Measurements from ENCODE around the gene OPRL1.

The OPRL1 gene

DNA sequence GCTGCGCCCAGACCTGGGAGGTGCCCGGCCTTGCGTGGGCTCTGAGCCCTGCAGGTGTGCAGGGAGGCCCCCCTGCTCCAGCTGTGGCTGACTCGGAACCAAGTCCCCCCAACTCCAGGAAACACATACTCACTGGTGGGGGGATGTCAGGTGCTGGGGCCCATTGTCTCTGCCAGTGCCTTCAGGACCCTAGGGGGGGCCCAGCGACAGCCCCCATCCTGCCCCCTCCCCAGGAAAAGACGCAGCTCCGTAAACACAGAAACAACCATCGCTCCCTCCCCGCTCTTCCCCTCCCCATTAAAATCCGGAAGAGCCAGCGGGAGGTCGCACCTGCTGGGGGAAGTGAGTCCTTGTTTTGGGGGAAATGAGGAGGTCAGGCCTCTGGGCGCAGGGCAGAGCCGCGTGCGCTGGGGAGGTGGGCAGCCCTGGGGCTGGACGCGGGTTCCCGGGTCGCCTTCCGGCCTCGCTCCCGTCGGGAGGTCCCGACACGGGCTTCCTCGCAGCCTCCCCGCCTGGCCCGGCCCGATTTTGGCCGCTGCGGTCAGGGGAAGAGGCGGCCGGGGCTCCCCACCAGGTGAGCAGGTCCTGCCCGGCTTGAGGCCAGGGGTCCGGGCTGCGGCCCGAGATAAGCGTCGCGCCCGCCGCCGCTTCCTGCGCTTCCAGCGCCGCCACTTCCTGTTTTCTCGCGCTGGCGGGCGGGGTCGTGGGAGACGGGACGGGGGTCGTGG lies 37.7 kb upstream of the OPRL1 start:
- no peak for DNase-seq (ENCODE audit: low read depth)

DNA sequence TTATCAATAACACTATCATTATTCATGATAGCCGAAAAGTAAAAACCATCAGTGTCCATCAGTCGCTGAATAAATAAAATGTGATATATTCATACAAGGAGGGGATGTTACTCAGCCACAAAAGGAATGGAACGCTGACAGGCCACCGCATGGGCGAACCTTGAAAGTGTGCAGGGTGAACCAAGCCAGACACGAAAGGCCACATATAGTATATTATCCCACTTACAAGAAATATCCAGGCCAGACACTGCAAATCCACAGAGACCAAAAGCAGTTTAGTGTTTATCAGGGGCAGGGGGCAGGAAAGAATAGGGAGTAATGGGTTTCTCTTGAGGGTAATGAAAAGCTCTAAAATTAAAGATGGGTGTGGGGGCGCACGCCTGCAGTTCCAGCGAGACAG lies 36.1 kb upstream of the OPRL1 start:
- DNase-seq (ENCODE audit: low read depth) = no peak

DNA sequence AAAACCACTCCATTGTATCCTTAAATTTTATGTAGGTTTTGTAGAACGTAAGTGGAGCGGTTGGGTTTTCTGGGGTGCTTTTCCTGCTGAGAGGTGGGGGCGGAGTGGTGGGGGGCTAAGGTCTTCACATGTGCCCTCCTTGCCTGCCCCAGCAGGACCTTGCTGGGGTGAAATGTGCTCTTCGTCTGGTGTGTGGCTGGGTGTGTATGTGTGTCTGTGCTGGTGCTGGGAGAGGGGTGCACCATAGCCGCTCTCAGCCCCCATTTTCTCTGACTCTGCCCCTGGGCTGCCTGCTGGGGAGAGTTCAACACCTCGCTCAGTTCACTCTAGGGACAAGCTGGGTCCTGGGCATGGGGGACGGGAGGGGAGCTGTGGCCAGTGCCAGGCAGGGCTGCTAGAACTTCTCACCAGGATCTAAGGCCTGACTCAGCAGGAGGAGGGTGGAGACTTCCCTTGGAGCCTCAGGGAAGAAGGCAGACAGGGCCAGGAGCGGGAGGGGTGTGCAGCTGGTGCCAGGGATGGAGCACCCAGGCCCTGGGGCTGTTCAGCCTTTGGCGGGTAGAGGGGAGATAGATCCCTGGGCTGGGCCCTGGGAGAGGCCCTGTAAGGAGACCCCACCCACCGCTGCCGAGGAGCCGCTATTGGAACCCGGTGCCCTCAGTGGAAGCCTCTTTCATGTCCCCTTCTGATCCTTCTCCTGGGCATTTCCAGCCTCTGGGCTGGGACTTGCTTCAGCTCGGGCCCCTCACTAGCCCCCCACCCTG lies 35.2 kb upstream of the OPRL1 start:
- no peak for DNase-seq (ENCODE audit: low read depth)

DNA sequence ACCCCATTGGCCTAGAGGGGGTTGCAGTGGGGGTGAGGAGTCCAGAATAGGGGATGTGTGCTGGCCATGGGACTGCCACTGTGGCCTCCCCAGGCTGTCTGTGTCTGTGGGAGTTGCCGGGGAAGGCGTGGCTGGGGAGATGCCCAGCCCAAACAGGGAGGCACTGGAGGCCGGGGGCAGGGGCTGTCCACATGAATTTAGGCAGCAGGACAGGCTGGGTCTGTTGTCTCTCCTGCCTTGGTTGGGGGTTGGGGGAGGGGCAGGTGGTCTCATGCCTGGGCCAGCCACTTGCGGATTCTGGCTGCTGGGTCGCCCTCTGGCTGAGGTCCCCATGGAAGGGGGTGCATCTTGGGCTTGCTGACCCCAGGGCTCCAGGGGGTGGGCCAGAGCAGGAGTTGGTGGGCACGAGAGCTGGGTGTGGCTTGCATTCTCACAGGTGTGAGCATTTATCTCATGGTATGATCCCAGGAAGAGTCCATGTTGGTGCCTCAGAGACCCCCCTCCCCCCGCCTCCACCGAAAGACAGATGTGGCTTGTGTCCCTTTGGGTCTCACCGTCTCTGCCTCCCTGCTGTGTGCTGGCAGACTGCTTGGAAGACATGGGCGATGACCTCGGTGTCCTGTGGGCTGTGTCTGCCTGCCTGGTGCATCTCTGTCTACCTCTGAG lies 34.4 kb upstream of the OPRL1 start:
- no peak for DNase-seq (ENCODE audit: low read depth)

DNA sequence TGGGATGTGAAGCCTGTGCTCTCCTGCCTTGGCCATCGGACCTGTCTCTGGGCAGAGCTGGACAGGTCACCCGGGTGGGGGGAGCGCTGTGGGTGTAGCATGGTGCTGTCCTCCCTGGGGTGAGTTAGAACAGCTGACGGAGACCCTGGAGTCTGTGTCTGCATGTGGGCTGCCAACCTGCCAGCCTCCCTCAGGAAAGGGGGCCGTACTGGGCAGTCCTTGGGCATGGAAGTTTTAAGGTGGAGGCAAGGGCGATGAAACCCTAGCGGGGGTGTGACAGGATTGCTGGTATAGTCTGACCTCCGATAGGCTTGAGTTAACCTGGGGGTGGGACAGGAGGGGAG lies 32.9 kb upstream of the OPRL1 start:
- DNase-seq (ENCODE audit: low read depth) = no peak

DNA sequence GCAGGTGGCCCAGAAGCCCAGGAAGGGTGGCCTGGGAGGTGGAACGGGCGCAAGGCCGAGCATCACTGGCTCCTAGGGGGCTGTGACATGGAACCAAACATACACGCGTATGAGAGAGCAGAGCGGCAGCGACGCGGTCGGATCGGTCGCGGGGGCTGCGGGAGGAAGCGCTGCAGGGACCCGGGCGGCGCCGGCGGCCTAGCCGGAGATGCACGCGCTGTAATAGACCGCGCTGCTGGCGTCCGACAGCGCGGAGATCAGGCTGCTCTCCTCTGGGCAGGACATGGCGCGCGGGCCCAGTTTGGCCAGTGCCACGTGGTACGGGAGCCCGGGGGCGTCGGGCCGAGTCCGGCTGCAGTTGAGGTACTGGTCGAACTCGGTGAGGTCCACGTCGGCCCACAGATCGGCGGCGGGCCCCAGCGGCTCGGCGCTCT lies 31.9 kb upstream of the OPRL1 start:
- DNase-seq (ENCODE audit: low read depth) = no peak

DNA sequence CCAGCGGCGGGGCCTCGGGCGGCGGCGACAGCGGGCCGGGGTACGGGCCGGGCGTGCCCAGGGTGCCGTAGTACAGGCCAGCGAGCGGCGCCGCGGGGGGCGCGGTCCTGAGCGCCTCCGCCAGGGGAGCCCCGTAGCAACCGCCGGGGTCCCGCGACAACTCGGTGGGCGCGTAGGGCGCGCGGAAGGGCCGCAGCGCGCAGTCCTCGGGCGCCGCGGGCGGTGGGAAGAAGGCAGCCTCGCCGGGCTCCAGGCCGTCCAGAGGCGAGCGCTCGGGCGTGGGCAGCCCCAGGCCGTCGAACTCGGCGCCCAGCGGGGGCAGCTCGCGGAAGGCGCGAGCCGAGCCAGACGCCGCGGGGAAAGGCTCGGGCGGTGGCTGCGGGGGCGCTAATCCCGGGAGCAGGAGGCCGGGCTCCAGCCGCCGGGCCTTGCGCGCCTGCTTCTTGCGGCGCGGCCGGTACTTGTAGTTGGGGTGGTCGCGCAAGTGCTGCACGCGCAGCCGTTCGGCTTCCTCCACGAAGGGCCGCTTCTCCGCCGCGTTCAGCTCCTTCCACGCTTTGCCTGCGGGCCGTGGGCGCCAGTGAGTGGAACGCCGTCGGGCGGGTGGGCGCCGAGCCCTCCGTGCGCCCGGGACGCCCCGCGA lies 31.4 kb upstream of the OPRL1 start:
- DNase-seq (ENCODE audit: low read depth) = no peak

DNA sequence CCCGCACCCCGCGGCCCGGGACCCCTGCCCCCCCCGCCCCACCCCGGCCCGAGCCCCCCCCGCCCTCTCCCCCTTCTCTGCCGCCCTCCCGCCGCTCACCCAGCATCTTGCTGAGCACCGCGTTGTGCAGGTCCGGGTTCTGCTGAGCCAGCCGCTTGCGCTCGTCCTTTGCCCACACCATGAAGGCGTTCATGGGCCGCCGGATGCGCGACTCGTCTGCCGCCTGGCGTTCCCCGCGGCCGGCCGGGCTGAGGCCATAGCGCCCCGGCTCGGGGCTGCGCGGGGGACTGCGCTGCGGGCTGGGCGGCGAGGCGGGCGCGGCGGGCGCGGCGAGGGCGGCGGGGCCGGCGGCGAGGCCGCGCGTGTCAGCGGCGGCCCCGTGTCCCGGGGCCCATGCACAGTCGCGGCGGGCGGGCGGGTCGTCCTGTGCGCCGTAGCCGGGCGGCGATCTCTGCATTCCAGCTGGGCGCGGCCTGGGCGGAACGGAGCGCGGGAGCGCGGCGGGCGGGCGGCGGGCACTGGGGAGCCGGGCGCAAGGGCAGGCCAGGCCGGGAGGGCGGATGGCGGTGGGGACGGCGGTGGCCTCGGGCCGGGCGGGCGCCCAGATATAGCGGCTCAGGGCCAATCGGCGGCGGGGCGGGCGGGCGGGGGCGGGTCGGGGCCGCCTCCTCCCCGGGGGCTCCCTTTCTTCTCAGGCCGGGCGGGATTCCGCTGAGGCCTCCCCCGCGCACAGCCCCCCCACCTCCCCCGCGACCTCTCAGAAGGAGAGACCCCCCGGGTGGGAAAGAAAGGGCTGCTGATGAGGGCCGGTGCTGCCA lies 30.6 kb upstream of the OPRL1 start, which contains the start of gene SOX18:
SOX18 (minus strand) TSS at position 580 of the 818 bp plus-strand sequence; CDS start at position 457, 123 bp downstream.
- no peak for DNase-seq (ENCODE audit: low read depth)

DNA sequence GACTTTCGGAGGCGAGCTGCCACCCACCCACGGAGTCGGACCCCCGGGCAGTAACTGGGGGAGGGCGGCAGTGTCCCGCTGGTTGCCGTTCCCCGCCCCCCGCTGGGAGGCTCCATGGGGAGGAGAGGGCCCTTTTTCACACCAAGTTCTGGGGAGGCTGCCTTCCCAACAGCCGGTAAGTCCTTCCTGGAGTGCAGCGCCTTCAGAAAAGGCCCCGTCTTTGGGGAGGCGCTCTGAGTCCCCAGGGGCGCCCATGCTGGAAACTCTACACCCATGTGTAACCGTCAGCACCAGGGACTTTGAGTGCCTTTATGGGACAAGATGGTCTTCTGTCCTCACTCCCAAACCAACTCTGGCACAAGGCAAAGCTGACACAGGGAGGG lies 30.0 kb upstream of the OPRL1 start:
- DNase-seq (ENCODE audit: low read depth) = no peak

DNA sequence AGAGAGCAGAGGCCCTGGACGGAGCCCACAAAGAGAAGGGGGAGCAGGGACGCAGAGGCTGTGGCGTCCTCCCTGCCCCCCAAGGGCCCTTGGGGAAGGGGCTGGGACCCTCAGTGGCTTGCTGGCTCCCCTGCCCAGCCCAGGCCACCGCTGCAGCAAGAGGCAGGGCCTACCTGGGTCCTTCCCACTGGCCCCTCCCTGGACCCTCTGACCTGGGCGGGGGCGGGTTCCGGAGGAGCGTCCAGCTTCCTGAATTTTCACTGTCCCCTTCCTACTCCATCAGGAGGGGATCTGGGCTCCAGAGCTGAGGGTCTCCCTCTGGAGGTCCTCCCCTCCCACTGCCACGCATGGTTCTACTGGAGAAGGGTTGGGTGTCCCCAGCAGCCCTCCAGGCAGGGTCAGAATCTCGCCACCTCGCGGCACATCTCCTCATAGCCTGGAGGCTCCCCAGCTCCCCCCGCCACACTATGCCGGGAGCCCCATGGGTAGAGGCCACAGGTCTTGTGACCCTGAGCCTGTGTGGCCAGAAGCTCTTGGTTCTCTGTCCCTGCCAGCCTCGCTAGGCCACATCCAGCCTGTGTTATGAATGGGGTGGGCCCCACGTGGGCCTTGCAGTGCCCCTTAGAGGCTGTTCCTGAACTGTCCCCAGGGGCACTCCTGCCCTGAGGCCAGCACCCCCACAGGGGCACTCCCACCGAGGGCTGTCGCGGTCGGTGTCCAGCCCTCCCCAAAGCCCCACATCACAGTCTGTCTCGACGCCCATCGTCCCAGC lies 29.4 kb upstream of the OPRL1 start:
- no peak for DNase-seq (ENCODE audit: low read depth)

DNA sequence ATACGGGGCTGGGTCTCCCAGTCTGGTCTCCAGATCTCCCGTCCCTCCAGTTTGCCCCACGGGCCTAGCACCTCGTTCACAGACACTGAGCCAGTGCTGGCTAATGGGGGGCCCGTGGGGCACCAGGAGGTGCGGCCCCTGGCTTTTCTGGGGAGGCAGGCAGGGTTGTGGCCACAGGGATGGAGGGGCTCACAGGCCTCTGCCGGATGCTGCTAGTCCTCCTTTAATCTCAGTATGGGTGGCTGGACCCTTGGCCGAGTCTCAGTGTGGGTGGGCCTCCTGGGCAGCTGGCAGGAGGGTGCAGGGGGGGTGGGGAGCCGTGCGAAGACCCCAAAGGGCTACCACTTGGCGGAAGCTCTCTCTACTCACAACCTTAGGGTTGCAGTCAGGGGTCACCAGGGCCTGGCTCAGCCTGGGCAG lies 28.8 kb upstream of the OPRL1 start:
- no peak for DNase-seq (ENCODE audit: low read depth)

DNA sequence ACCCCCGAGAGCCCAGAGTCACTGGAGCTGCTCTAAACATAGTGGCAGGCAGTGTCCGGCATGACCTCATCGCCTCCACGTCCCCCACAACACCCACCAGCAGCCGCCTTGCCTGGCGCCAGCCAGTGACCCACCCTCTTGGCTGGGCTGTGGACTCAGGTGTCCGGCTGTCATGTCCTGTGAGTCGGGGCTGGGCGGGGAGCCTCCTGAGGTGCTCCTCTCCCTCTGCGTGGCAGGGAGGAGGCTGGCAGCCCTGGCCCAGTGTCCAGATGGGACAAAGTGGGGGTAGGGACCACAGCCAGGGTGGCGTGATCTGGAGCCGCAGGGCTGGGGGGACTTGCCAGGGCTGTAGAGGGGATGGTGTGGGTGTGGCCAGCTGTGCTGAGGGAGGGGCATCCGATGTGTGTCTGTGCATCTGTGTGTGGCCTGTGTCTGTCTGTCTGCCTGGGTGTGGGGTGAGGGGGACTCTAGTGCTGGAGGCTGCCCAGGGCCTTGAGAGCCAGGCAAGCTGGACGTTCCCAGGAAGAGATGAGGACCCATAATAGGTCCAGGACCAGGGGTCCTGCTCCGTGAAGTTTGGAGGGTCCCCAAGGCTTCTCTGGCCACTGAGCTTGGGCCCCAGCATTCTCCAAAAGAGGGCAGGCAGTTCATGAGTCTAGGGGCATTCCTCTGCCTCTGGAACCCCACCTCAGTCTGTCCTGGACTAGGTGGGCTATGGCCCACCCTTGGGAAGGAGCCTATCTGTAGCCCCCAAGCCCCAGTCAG lies 28.1 kb upstream of the OPRL1 start:
- no peak for DNase-seq (ENCODE audit: low read depth)

DNA sequence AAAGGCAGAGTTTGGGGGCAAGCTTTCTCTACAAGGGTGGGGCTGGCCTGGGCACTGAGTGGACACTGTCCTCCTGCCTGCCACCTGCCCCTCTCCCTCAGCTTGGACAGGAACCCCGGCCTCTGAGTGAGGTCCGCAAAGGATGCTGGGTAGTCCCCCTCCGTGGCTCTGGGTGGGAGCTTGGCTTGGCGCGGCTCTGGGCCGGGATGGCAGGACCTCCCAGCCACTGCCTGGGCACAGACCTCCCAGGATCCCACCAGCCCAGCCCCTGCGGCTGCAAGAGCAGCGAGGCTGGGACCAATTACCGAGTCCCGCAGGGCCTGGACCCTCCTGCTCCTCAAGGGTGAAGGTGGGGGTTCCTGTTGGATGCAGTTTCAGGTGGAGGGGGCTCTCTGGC lies 27.6 kb upstream of the OPRL1 start:
- DNase-seq (ENCODE audit: low read depth) = no peak

DNA sequence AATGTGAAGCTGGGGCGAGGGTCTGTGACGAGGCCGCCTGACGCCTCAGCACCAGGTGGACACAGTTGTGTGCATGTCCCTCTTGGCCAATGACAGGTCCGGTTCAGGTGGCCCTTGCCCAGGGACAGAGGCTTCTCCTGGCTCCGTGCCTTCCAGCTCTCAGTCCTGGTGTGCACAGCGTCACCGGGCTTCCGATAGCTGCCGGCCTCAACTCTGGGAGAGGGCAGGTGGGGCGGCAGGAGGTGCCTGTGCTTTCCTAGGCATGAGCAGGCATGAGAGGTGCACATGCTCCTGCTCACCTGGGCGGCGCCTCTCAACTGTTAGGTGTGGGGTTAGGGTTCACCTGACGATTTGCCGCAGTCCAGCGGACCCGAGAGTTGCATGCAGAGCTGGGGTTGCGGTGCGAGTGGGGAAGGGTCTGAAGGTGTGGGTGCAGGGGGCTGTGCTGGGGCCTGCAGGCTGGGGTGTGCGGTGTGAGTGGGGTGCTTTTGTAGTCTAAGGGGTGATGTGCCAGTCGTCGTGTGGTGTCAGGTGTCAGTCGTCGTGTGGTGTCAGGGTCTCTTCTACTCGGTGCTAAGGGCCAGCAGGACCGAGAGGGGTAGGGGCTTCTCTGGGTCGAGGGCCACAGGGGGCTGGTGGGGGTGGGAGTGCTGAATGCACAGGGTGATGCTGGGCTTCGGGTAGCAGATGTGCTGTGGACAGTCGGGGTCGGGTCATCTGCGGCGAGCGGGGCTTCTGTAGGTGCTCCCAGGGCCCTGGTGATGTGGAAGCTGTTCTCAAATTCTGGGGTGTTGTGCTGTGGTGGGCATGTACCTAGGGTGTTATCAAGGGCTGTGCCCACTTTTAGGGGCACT lies 26.7 kb upstream of the OPRL1 start:
- no peak for DNase-seq (ENCODE audit: low read depth)

DNA sequence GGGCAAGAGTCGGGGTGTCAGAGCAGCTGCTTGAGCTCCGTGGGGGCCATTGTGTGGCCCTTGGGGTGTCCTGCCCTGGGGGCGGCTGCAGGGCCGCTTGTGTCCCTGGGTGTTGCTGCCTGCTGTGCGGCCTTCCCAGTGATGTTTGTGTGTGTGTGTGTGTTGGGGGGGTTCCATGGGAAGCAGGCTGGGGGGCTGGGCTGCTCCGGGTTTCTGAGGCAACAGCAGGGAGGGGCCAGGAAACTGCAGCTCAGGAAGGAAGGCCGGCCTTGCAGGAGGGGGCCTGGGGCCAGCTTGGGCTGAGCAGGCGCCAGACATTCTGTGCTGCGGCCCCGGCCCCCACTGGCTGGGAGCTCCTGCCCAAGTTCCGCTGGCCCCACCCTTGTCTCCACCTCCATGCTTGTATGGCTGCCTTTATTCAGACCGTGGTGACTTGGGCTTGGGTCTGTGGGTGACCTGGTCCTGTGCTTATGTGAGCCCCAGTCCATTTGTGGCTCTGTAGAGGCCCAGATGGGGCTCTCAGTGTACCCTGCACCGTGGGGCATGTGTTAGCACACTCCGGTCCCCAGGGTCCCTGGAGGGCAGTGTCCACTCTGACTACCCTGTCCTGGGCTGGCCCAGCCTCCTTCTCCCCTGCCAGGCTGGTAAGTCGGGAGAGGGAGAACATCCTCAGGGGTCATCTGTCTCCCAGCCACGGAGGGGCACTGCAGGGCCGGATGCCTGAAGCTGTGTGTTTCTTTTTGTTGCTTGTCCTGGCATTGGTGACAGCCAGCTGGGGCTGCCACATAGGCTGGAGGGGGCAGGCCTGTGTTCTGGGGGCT lies 25.8 kb upstream of the OPRL1 start:
- DNase-seq (ENCODE audit: low read depth) = no peak

DNA sequence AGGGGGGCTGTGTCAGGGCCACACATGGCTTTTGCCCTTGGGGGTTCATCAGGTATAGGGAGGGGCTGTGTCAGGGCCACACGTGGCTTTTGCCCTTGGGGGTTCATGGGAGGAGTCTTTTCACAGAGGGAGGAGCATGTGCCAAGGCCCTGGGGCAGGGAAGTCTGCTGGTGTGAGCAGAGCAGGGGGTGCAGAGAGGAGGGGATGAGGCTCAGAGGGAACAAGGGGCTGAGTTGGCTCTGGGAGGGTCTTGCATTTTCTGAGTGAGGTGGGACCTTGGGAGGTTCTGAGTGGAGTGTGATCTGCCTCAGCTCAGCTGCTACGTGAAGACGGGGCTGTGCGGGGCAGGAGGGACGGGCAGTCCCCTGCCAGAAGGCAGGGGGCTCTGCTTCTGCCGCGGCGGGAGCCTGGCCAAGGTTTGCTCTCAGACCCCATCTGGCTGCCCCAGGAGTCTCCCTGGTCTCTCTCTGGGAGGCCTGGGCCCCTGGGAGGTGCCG lies 24.4 kb upstream of the OPRL1 start:
- no peak for DNase-seq (ENCODE audit: low read depth)

DNA sequence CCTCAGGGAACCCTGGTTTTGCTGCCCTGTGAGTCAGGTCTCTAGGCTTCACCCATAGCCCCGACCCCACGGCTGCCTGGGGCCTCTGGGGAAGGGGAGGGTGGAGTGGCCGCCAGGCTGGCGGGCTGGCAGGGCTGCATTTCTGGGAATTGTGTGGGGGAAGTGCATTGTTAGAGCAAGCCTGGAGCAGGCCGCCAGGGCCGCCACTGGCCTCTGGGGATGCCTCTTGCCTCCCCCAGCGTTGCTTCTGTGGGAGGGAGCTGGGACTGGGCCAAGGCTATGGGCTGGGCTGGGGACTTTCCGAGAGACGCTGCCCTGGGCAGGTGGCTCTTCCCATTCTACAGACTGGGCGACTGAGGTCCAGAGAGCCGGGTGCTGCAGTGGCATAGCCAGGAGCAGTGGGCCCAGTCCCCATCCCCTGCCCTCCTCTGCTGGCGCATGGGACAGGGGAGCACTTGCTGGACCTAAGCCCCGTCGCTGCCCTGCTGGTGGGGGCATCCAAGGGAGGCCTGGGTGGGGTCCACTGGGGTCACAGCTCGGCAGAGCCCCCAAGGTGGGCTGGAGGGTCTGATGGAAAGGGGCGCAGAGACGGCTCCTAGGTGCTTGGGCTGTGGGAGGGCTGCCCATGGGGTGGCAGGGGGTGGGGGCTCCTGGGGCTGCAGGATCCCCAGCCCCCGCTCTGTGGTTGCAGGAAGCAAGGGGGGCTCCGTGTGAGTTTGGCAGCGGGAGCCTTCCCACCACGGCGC lies 23.8 kb upstream of the OPRL1 start:
- no peak for DNase-seq (ENCODE audit: low read depth)

DNA sequence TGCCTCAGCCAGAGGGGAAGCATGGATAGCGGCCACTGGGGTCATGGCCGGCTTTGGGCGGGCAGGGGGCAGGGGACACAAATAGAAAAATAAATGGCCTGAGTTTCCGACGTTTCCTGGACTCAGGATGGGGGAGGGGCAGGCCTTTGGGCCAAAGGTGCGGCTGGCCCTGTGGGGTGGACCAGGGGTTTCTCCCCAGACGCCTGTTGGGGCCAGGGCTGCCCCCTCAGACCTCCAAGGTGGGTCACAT lies 23.3 kb upstream of the OPRL1 start:
- no peak for DNase-seq (ENCODE audit: low read depth)
